ENCODE measurements around the gene LRRC9.
"Not testable (repeated sequence)": the region's sequence is repeated elsewhere in the genome, so short reads cannot be mapped to it uniquely, and the experiment has no call there.

Gene LRRC9

DNA sequence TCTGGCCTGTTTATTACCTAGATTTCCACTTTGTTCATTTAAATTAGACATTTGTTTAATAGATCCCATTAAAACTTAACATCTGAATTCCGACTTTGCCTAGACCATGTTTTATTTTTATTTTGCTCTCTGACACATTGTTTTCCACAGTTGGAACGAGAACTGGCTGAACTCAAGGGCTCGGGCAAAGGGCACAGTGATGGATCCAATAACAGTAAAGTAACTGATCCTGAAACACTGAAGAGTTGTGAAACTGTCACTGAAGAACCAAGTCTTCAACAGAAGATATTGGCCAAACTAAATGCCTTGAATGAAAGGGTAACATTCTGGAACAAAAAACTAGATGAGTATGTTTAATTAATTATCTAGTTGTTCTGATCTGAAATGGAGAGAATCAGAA is 39.7 kb downstream of the LRRC9 start:
- no peak for DNase-seq

DNA sequence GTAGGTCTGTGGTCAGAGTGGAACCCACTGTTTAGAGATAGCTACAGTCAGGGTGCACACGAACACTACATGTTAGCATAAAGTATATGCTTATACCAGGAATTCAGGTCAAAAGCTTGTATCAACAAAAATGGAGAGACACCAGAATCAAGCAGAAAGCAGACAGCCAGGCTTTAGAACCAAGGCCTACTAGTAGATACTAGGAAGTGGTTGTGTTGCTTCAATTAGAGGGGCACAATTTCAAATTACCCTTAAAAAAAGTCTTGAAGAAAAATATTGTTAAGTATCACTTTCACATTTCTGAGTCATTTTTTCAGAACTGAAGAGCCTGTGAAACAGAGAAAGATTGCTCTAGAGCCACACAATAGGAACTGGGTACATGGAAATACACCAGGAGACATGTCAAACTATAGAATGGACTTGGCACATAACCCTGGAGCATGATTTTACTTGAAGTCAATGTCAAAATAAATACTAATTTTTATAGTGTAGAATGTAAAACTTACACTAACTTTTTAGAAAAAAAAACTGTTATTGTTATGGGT is 41.6 kb downstream of the LRRC9 start:
- no peak for DNase-seq

DNA sequence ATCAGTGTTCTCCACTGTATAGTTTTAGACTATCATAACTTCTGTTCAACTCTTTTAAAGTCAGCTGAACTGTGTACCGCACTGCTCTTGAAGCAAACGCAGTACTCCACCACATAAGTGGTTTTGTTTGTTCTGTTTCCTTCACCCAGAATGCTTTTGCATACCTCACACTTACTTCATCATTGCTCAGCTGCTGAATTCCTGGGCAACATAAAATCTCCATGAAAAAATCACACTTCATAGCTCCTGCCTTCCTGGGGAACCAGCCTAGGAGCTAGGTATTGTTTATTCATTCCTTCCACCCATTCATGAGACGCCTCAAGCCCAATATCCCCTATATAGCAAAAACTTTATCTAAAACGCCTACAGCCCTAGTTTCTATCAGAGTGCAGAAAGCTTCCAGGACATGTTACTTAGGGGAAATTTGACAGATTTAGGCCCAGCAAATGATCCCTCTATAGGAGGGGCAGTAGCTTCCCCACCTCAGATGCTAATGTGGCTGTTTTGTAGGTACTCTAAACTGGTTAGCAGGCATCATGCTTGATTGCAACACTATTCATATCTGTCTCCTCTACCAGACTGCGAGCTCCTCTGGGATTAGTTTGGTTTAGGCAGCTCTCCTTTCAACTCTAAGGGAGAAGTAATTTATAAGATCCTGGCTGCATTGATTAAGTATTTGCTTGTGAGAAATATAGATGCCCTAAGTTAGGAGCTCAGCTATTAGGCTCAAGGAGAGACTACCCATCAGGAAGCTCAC is 44.5 kb downstream of the LRRC9 start:
- no peak for DNase-seq

DNA sequence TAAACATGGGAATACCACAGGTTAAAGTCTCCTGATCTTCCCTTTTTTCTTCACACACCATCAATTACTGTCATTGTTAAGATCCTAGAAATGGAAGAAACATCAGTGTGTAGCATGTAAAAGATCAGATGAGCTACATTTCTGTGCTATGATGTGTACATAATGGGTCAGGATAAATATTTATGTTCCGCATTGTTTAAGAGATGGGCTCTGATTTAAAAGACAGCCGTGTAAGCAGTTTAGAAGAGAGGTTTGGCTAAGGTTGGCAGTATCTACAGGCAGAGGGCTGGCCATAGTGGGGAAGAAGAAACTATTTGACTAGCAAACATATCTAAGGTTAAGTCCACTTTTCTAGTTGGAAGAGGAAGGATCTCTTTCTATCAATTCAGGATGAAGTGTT is 49.4 kb downstream of the LRRC9 start:
- DNase-seq = no peak

DNA sequence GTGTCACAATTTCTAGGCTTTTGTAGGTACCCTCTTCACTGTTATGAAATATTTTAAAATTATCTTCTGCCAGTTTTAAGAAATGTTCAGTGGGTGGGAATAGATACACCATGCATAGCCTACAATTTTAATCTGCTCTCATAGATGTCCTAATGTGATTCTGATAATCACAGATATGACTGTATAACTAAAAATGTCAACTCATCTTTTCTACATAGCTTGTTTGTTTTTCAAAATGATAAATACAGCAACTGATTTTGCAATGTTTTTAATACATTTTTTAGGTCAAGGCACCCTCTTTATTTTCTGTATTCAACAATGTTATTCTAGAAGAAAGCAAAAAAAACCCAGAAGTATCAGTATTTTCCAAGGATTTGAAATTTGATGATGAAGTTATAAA is 61.6 kb downstream of the LRRC9 start:
- DNase-seq = no peak

DNA sequence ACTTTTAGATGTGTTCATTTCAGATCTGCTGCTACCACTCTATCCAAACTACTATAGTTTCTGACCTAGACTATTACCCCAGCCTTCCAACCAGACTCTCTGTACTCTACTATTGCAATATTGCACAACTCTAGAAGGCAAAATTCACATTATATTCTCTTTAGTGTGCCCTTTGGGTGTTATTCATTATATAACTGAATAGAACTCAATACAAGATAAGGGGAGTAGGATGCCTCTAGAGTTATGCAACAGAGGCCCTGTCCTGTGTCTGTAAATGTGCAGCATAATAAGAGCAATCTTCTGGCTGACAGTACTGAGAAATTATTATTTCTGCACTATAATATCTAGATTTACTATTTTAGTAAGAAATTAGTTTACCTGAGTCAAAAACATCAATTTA is 63.1 kb downstream of the LRRC9 start:
- no peak for DNase-seq

DNA sequence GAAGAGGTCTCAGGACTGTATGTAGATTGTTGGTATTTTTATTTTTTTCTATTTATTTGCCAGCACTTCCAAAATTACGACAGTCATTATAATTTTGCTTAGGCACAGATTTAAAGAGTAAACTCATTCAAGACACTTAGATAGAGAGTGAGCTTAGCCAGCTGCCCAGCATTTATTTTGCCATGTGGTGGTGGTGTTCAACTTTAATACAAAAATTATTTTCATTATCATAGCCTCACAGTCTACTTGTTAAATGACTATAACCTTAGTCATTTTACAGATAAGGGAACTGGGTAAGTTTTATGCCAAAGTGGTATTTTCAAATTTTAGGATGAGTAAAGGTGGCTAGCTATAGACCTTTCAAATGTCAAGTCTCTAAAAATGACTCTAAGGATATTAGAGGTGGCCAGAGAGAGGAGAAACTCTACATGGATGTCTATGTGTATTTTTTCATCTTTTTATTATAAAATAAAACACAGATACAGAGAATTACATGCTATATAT is 66.7 kb downstream of the LRRC9 start:
- DNase-seq = no peak

DNA sequence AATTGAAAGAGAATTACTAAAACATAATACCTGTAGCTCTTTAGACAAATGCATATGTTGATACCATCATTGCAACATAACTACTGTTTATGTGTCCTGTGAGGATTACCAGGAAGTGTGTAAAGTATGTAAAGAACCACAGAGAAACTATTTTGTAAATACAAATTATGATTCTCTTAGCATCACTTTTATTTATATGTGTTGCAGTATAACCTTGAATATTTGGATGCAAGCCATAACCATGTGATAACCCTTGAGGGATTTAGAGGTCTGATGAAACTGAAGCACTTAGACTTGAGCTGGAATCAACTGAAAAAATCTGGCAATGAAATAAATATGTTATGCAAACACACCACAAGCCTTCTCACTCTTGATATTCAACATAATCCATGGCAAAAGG is 77.5 kb downstream of the LRRC9 start:
- no peak for DNase-seq

DNA sequence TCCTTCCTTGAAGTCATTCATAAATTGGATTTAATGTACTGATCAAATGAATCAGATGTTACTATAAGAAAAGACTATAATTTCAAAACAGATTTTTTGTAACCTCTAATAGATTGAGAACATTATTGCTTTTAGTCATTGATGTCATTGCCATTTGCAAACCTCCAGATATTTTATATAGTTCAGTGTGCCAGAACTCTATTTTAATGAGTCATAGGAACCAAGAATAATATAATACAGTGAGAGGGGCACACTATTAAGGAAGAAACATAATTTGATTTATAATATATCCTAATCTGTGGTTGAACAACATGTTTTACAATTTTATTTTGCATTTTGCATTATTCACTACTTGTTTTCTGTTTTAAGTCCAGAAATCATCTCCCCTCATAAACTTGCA is 78.0 kb downstream of the LRRC9 start:
- DNase-seq = no peak

DNA sequence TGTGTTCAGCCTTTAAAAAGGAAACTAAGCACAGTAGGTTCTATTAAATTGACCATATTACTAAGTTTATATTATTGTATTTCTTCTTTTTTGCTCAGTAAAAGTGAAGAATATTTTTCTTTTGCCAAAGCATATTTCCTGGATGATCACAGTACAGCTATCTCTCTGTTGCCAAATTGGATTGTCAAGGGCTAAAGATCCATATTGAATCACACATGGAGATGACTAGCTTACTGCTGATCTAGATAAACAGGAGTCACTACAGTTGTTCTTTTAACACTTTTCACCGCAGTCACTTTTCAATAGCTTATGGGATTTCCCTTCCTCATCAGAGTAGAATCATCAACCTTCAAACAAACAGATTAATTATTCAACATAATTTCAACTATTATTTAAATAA is 78.6 kb downstream of the LRRC9 start:
- DNase-seq = no peak

DNA sequence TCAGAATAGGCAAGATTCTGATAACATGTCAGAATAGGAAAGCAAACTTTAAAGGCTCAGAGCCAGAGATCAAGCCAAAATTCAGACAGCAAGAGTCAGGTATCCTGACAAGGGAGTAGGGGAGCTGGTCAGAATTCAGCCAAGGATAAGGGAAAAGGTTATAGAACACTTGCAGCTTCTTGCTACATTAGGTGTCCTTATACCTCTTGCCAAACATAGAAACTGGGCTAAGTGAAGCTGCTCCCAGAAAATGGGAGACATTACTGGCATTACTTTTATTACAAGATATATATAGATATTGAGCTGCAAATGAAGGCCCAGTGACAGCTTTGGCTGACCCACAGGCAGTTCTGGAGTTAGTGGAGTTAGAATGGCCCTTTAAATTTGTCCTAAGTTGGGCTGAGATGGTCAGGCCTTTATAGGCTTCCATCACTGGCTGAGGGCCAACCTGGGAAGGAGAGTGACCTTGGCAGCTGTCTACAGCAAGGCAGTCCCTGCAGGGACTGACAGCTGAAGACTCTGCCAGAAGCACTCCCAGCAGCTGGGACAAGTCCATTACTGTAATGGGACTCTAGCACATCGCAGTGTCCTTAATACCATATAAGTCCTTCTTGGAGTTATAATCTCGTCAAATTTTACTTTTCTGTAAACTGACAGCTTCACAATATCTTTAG is 83.0 kb downstream of the LRRC9 start:
- DNase-seq = no peak

DNA sequence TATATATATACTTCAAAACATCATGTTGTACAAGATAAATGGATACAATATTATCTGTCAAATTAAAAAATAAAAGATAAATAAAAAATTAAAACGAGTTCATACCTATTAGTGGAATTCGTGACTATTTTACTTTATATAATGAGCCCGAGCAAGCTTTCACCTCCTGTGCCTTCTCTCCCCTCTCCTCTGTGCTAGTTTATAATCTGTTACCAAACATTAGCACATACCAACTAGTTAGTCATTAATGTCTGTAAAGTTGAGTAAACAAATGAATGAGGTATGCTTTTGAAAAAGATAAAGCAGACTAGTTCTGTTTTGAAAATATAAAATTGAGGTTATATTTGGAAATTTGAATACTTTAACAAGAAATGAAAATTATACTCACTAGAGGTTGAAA is 84.0 kb downstream of the LRRC9 start:
- DNase-seq = no peak

DNA sequence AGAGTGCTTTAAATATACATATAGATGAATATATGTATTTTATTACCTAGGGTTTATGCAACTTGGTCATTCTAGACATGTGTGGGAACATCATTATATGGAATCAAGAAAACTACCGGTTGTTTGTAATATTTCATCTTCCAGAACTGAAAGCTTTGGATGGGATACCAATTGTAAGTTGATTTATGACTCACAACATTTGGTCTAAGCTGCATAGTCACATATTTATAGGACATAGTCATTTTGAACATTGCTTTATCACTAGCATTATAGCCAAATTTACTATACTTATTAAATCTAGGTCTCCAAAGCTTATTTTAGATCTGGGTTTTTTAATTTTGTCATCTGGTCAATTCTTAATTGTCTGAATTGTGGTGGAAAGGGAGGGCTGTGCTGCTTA is 88.1 kb downstream of the LRRC9 start:
- no peak for DNase-seq

DNA sequence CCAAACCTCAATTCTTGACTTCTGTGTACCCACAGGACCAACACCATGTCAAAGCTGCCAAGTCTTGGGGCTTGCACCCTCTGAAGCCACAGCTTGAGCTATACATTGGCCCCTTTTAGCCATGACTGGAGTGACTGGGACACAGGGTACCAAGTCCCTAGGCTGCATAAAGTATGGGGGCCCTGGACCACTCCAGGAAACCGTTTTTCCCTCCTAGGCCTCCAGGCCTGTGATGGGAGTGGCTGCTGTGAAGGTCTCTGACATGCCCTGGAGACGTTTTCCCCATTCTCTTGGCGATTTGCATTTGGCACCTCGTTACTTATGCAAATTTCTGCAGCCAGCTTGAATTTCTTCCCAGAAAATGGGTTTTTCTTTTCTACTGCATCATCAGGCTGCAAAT is 90.3 kb downstream of the LRRC9 start:
- DNase-seq = not testable (repeated sequence)

DNA sequence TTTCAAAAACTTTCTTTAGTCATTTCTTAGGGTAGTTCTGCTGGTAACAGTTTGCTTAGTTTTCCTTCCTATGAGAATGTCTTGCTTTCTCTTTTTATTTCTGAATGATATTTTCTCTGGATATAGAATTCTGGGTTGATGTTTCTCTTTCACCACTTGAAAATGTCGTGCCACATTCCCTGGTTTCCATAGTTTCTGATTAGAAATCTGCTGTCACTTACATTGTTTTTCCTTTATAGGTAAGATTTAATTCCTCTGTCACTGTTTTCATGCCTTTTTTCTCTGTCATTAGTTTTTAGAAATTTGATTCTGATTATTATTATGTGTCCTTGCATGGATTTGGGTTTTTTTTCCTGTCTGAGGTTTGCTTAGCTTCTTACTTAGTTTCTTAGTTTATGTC is 94.5 kb downstream of the LRRC9 start:
- DNase-seq = no peak

DNA sequence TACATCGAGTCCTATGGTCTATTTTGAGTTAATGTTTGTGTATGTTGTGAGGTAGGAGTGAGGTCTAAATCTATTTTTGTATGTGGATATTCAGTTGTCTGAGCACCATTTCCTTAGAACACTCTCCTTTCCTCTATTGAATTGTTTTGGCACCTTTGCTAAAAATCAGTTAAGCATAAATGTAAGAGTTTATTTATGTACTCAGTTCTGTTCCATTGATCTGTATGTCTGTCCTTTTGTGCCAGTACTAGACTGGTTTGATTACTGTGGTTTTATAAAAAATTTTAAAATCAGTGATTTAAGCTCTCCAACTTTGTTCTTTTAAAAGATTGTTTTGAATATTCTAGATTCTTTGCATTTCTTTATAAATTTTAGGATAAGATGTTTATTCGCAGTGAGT is 101.7 kb downstream of the LRRC9 start:
- DNase-seq = no peak

DNA sequence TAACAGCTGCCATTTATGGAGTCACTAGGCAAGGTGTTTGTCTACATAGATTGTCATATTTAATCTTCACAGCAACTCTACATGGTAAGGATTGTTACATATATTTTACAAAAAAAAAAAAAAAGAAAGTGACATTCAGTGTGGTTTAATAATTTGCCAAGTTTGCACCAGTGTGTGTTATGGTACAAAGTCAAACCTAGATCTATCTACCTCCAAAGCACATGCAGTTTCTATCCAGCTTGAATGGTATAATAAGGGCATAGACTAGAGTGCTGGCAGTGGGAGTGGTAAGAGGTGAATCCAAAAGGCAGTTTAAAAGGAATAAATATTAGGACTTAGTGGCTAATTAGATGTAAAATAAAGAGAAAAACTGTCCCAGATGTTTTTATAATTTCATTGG is 105.6 kb downstream of the LRRC9 start:
- no peak for DNase-seq

DNA sequence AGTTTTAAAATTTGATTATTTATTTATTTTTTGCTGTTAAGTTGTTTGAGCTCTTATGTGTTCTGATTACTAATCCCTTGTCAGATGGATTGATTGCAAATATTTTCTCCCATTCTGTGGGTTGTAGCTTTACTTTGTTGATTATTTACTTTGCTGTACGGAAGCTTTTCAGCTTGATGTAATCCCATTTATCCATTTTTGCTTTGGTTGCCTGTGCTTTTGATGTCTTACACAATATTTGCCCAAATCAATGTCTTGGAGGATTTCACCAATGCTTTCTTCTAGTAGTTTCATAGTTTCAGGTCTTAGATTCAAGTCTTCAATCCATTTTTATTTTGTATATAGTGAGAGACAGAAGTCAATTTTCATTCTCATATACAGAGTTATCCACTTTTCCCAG is 115.2 kb downstream of the LRRC9 start:
- DNase-seq = no peak

DNA sequence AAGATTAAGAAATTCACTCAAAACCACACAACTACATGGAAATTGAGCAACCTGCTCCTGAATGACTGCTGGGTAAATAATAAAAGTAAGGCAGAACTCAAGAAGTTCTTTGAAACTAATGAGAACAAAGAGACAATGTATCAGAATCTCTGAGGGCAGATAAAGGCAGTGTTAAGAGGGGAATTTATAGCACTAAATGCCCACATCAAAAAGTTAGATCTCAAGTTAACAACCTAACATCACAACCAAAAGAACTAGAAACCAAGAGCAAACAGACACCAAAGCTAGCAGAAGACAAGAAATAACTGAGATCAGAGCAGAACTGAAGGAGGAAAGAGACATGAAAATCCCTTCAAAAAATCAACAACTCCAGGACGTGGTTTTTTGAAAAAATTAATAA is 128.0 kb downstream of the LRRC9 start:
- not testable (repeated sequence) for DNase-seq

DNA sequence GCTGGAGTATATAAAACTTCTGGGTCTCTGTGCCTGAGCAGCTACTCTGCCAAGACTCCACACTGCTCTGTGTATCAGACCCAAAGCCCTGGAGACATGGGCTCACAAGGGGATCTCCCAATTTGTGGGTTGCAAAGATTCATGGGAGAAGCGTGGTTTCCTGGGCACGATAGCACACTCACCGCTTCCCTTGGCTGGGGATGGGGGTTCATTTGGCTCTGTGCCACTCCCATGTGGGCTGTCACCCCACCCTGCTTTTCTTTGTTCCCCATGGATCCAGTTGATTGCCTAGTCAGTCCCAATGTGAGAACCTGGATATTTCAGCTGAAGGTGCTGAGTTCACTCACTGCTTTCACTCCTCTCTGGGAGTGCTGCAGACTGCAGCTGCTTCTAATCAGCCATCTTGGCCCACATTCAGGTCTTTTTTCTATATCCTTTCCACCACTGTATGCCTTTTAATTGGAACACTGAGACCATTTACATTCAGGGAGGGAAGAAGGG is 131.8 kb downstream of the LRRC9 start:
- DNase-seq = no peak

DNA sequence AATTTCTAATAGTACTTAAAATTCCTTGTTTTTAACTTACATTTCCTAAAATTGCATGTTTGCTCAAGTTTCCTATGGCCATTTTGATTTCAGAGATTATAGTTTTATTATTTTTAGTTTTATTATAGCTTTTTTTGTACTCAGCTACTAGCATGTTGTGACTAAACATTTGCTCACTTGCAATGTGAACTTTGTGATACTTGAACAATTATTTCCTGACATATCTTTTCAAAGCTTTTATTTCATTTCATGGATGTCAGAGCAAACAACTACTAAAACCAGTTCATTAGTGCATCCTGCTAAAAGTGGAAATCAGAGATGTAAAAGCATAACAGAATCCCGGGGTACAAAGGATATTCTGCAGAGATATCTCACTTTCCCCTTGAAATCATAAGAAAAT is 138.1 kb downstream of the LRRC9 start:
- DNase-seq = no peak

DNA sequence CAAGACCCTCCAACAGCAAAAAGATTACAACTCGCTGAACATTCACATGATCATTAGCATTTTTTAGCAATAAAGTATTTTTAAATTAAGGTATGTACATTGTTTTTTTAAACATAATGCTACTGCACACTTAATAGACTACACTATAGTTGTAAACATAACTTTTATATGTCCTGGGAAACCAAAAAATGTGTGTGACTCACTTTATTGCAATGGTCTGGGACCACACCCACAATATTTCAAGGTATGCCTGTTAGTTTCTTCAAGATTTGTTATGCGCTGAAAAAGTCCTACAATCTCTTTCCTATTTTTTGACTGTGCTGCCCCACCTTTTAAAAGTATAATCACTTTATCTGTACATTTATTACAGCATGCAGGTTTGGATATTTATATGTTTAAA is 141.4 kb downstream of the LRRC9 start:
- no peak for DNase-seq

DNA sequence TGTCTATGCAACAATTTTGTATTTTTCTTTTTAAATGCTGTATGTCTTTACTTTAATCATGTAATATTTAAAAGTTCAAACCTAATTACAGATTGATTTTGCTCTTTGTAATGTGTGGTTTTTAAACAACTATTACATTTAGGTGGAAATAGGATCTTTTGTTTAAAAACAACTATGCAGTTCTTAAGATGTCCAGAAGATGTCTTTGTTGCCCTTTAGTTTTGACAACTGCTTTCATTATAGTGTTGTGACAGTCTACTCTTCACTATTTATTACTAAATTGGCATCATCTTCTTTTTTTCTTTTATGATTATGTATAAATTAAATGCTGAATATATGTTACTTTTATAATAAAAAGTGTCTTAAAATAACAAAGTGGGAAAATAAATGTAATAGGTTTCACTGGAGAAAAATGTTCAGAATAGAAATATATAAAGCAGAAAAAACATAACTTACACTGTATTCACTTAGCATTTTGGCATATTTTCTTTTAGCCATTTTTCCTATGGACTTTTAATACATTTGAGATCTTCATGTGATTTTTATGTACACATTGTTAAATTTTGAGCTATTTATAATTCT is 144.6 kb downstream of the LRRC9 start:
- no peak for DNase-seq

DNA sequence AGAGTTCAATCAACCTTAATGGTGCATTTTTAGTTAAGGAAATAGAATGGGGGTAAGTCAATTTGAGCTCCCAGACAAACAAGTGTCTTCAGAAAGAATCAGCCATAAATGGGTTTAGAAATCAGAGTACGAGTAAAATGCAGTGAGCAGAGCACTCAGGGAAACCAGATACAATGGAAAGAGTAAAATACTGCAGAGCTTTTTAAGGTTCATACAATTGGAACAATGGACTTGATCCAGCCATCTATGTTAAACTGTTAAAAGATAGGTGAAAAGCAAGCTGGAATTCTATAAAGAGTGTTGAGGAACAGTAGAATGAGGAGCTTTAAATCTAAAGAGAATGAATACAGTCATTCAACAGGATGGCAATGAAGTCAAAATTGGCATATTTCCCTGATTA is 147.9 kb downstream of the LRRC9 start:
- no peak for DNase-seq

All from activated CD4-positive, CD25-positive, alpha-beta regulatory T cell treated with anti-CD3 and anti-CD28 coated beads, Interleukin-2, amount 50 U/mL, for 72 hours (primary cell).